PFSK-1 (cell line): ENCODE data around the gene SLC12A9.

Experiments
- FOXP2 ChIP-seq: optimal IDR thresholded peaks from 2 replicates; pipeline ENCODE3; 2011; ENCODE audit warnings: borderline replicate concordance, control low read depth, inconsistent platforms; ENCODE audit not compliant: insufficient read depth; ENCODE audit errors: extremely low read length, extremely low read depth
- POLR2AphosphoS5 ChIP-seq: IDR thresholded peaks from 2 replicates; pipeline ENCODE4 v1.6.1; 2012; ENCODE audit warnings: low read depth, mild to moderate bottlenecking, control low read depth, low read length, moderate library complexity
- SIN3A ChIP-seq: IDR thresholded peaks from 2 replicates; pipeline ENCODE4 v1.6.1; 2012; ENCODE audit warnings: mild to moderate bottlenecking, low read length, moderate library complexity, borderline replicate concordance; ENCODE audit not compliant: insufficient read depth
- TAF1 ChIP-seq: IDR thresholded peaks from 2 replicates; pipeline ENCODE4 v1.6.1; 2012; ENCODE audit warnings: low read length, control low read depth, borderline replicate concordance; ENCODE audit not compliant: insufficient read depth
- TF ChIP-seq, protein P1 (sequence below), 2 experiments: IDR thresholded peaks; 2 replicates each; pipeline versions ENCODE4 v1.6.1 to v1.8.0; 2011 to 2012; ENCODE audit warnings: low read depth in 2 of 2, low read length in 2 of 2, control low read depth in 1 of 2, inconsistent platforms in 1 of 2, mild to moderate bottlenecking in 1 of 2, moderate library complexity in 1 of 2; ENCODE audit not compliant: insufficient read depth in 1 of 2

SLC12A9 gene

DNA sequence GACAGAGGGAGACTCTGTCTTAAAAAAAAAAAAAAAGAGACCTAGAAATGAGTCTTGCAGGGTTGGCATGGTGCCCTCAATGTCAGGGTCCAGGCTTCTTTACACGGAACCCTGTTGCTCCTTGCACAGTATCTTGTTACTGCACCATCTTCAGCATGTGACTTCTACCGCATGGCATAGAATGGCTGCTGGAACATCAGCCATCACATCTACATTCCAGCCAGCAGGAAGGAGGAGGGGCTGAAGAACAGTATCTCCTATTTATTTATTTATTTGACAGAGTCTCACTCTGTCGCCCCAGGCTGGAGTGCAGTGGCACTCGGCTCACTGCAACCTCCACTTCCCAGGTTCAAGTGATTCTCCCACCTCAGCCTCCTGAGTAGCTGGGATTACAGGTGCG is 46.9 kb downstream of the SLC12A9 start:
- no peak for TF ChIP-seq TAF1
- no peak for TF ChIP-seq SIN3A
- no peak for TF ChIP-seq FOXP2
- no peak for TF ChIP-seq POLR2AphosphoS5
- TF ChIP-seq, protein P1, sequence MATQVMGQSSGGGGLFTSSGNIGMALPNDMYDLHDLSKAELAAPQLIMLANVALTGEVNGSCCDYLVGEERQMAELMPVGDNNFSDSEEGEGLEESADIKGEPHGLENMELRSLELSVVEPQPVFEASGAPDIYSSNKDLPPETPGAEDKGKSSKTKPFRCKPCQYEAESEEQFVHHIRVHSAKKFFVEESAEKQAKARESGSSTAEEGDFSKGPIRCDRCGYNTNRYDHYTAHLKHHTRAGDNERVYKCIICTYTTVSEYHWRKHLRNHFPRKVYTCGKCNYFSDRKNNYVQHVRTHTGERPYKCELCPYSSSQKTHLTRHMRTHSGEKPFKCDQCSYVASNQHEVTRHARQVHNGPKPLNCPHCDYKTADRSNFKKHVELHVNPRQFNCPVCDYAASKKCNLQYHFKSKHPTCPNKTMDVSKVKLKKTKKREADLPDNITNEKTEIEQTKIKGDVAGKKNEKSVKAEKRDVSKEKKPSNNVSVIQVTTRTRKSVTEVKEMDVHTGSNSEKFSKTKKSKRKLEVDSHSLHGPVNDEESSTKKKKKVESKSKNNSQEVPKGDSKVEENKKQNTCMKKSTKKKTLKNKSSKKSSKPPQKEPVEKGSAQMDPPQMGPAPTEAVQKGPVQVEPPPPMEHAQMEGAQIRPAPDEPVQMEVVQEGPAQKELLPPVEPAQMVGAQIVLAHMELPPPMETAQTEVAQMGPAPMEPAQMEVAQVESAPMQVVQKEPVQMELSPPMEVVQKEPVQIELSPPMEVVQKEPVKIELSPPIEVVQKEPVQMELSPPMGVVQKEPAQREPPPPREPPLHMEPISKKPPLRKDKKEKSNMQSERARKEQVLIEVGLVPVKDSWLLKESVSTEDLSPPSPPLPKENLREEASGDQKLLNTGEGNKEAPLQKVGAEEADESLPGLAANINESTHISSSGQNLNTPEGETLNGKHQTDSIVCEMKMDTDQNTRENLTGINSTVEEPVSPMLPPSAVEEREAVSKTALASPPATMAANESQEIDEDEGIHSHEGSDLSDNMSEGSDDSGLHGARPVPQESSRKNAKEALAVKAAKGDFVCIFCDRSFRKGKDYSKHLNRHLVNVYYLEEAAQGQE (IDR thresholded peaks at IDR 0.05; ENCODE audit: insufficient read depth in 1 of 2, low read depth in 2 of 2, low read length in 2 of 2) = no peak

DNA sequence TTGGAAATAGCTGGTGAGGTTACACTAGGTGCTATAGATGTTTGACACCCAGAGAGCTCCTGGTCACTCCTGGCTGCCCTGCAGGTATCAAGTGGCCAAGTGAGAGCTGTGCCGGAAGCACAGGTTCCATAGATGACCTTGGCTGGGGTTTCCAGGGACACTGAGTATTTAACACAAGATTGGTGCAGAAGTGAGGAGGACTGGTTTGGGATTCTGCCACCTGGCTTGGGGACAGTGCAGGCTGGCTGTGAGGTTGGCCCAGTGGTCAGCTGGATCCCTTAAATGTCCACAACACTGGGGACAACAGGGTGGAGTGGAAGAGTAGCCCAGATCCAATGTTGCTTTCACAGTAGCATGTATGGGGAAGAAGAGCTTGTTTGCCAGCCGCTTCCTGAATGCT is 48.5 kb downstream of the SLC12A9 start:
- TF ChIP-seq FOXP2 = no peak
- TF ChIP-seq, protein P1 (IDR thresholded peaks at IDR 0.05; ENCODE audit: insufficient read depth in 1 of 2, low read depth in 2 of 2, low read length in 2 of 2) = no peak
- TF ChIP-seq POLR2AphosphoS5 = no peak
- TF ChIP-seq TAF1 = no peak
- no peak for TF ChIP-seq SIN3A

- TF ChIP-seq FOXP2 (no peak), POLR2AphosphoS5 (no peak), SIN3A (no peak), TAF1 (no peak)
- TF ChIP-seq, protein P1 (IDR thresholded peaks at IDR 0.05; ENCODE audit: insufficient read depth in 1 of 2, low read depth in 2 of 2, low read length in 2 of 2) = no peak
Observed at GRCh38 chr7:100901921-100902332, 49.4 kb downstream of the SLC12A9 start.

DNA sequence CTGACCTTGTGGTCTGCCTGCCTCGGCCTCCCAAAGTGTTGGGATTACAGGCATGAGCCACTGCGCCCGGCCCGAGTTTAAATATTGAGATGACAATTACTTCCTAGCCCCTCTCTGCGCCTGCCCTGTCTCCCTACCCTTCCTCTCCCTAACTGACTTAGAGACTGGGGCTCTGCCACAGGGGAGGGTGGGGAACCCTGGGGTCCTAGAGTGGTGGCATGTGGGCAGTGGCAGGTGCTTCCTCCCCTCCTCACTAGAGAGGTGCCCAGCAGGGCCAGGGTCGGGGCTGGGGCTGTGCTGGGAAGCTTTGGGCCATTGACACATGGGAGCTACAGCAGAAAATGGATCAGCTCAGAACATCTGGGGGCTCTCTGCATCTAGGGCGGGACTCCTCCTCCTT is 50.1 kb downstream of the SLC12A9 start:
- no peak for TF ChIP-seq TAF1
- no peak for TF ChIP-seq SIN3A
- no peak for TF ChIP-seq FOXP2
- no peak for TF ChIP-seq POLR2AphosphoS5
- TF ChIP-seq, protein P1 (IDR thresholded peaks at IDR 0.05; ENCODE audit: insufficient read depth in 1 of 2, low read depth in 2 of 2, low read length in 2 of 2) = no peak

GRCh38 chr7:100908512-100908911 is 56.0 kb downstream of the SLC12A9 start:
- TF ChIP-seq FOXP2 (no peak), POLR2AphosphoS5 (no peak), SIN3A (no peak), TAF1 (no peak)
- TF ChIP-seq, protein P1 (IDR thresholded peaks at IDR 0.05; ENCODE audit: insufficient read depth in 1 of 2, low read depth in 2 of 2, low read length in 2 of 2) = no peak
